Measurements from ENCODE around the gene PRKCE.

Gene PRKCE

DNA sequence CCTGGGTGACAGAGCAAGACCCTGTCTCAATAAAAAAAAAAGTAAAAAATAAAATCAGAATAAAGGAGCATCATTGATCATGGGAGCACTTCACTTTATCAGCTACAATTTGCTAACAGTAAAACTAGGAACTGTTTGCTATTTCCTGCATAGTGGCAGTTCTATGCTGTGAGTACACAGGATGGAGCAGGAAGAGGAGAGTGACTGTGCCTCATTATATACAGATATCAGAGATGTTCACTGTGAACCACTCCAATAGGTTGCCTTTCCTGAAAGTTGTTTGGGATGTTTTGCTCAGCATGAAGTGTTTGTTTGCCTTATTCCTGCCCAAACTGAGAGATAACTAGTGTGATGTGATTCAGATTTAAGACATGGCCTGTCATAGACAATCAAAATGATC, 494.4 kb downstream of the PRKCE start:
- Histone ChIP-seq H3K9me3 (ENCODE audit: low read length) (no peaks in the 10 kb centered on the region), H3K9ac (ENCODE audit: low read length) (no peak overlapping the region), H3K36me3 (ENCODE audit: insufficient read depth, low read length) (peaks cover 4% of the 10 kb centered on the region), H3K4me3 (ENCODE audit: low read depth in 1 of 2, low read length in 2 of 2) (no peak overlapping the region), H3K4me1 (ENCODE audit: insufficient read depth, low read length) (no peaks in the 10 kb centered on the region), H3K27me3 (ENCODE audit: control insufficient read depth in 1 of 2, insufficient read depth in 2 of 2, low read length in 2 of 2) (no peaks in the 10 kb centered on the region), H3K27ac (ENCODE audit: low read depth, low read length) (no peak overlapping the region)

DNA sequence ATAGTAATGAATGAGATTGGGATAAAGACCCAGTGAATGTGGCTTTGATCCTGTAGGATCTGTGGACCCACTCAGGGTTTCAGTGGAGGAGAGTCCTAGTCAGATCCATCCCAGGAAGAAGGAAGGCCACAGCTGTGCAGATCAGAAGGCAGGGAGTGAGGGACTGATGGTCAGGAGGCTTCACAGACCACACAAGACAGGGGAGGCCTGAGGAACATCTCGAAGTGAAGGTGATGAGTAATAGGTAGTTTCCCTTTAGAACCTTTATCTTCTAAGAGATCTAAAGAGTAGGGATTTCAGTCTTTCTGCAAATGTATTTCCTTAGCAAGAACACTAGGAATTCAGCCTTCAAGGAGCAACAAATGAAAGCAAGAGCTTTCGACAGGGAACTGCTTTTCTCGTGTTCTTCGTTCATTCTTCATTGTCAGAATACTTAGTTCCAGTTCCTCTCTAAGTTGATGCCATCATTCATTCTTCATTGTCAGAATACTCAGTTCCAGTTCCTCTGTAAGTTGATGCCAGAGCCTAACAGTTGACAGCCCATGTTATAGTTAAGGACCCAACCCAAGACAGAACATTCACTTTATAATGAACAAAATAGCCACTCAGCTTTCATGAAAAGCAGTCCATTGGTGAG, 495.5 kb downstream of the PRKCE start:
- Histone ChIP-seq H3K4me3 (ENCODE audit: low read depth in 1 of 2, low read length in 2 of 2) (no peak overlapping the region), H3K9me3 (ENCODE audit: low read length) (no peaks in the 10 kb centered on the region), H3K36me3 (ENCODE audit: insufficient read depth, low read length) (peaks cover 8% of the 10 kb centered on the region), H3K9ac (ENCODE audit: low read length) (no peak overlapping the region), H3K27ac (ENCODE audit: low read depth, low read length) (no peak overlapping the region), H3K4me1 (ENCODE audit: insufficient read depth, low read length) (no peaks in the 10 kb centered on the region), H3K27me3 (ENCODE audit: control insufficient read depth in 1 of 2, insufficient read depth in 2 of 2, low read length in 2 of 2) (no peaks in the 10 kb centered on the region)

DNA sequence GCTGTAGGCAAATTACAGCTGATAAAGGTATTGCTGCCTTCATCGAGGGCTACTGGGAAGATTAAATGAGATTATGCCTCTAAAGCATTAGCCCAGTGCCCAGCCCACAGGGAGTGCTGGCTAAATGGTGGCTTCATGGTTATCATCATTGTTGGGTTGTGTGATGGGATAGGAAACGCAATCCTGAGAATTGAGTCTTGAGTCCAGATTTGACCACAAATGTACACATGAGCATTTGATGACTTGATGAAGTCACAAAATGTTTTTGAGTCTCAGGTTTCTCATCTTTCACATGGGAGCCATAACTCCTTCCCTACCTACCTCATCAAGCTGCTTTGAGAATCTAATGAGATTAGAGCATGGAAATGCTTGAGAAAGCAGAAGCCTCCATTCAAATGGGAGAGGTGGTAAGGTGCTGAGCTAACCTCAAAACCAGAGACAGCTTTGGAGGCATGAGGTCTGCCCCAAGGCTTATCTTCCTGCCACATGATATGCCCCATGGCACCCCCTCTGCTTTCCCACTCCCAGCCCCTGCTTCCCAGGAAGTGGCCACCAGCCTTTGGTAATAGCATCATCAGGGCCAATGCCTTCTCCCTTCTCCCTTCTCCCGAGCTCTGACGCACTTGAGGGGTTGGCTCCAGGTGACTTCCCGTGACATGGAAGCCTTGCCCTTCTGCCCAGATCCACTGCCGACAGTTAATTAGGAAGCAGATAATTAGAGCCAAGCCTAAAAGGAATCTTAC, 496.3 kb downstream of the PRKCE start:
- no peaks in the 10 kb centered on the region for H3K4me1 ChIP-seq (ENCODE audit: insufficient read depth, low read length)
- no peaks in the 10 kb centered on the region for H3K9me3 ChIP-seq (ENCODE audit: low read length)
- no peak overlapping the region for H3K4me3 ChIP-seq (ENCODE audit: low read depth in 1 of 2, low read length in 2 of 2)
- no peak overlapping the region for H3K27ac ChIP-seq (ENCODE audit: low read depth, low read length)
- H3K36me3 ChIP-seq (ENCODE audit: insufficient read depth, low read length): peaks cover 8% of the 10 kb centered on the region
- H3K9ac ChIP-seq (ENCODE audit: low read length): no peak overlapping the region
- H3K27me3 ChIP-seq (ENCODE audit: control insufficient read depth in 1 of 2, insufficient read depth in 2 of 2, low read length in 2 of 2): no peaks in the 10 kb centered on the region

DNA sequence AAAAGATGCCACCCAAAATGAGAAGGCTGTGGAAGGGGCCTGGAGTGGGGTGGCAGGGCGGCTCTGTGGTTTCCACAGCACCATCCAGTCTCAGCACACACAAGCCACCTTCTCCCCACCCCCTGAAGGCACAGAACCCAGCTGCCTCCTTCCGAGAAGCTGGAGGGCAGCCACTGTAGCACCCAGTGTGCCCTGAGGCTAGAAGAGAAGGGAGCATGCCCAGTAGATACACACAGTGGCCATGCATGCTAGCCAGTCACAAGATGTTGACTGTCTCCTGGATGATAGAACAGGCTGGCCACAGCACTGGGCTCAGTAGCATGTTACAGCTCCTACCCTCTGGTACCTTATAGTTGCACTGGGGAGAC, 496.9 kb downstream of the PRKCE start:
- Histone ChIP-seq H3K9me3 (ENCODE audit: low read length) (no peaks in the 10 kb centered on the region), H3K27ac (ENCODE audit: low read depth, low read length) (no peak overlapping the region), H3K4me1 (ENCODE audit: insufficient read depth, low read length) (no peaks in the 10 kb centered on the region), H3K4me3 (ENCODE audit: low read depth in 1 of 2, low read length in 2 of 2) (no peak overlapping the region), H3K9ac (ENCODE audit: low read length) (no peak overlapping the region), H3K27me3 (ENCODE audit: control insufficient read depth in 1 of 2, insufficient read depth in 2 of 2, low read length in 2 of 2) (no peaks in the 10 kb centered on the region), H3K36me3 (ENCODE audit: insufficient read depth, low read length) (peaks cover 8% of the 10 kb centered on the region)

DNA sequence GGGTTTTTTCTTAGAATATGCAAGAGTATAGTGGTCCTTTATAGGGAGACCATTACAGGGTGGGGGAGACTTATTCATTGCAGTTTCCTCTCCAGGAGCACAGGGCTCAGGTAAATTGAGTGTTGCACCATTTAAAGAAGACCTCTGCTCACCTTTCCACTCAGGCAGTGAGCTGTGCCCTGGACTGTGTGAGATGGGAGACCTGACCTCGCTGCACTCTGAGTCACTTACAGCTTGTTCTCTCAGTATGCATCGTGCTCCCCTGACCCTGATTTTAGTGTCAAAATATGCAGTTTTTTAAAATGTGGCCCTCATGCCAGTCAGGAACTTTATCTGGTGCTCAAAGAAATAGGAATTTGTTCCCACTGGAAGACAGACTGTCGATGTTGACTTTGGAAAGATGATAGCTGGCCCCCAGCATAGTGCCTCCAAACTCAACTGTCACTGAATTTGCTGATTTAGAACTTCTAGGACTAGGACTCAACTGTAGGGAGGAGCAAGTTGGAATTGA, 499.0 kb downstream of the PRKCE start:
- Histone ChIP-seq H3K36me3 (ENCODE audit: insufficient read depth, low read length) (peaks cover 8% of the 10 kb centered on the region), H3K27me3 (ENCODE audit: control insufficient read depth in 1 of 2, insufficient read depth in 2 of 2, low read length in 2 of 2) (no peaks in the 10 kb centered on the region), H3K27ac (ENCODE audit: low read depth, low read length) (no peak overlapping the region), H3K9ac (ENCODE audit: low read length) (no peak overlapping the region), H3K9me3 (ENCODE audit: low read length) (no peaks in the 10 kb centered on the region), H3K4me1 (ENCODE audit: insufficient read depth, low read length) (no peaks in the 10 kb centered on the region), H3K4me3 (ENCODE audit: low read depth in 1 of 2, low read length in 2 of 2) (no peak overlapping the region)

DNA sequence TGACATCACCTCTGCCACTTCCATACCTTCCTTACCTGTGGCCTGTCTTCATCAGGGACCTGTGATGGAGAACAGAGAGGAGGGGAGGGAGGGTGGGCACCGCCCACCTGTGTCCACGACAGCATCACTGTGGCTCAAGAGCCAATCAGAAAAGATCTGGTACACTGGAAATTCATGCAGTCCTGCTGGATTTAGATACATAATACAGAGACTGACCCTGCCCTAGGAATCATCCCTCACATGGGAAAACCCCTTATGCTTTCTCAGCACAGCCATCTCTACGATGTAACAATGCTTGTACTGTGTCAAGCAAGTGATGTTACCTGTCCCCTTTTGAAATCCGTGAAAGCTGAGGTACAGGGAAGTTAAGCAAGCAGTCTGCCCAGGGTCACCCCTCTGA, 500.1 kb downstream of the PRKCE start:
- no peak overlapping the region for H3K4me3 ChIP-seq (ENCODE audit: low read depth in 1 of 2, low read length in 2 of 2)
- H3K9me3 ChIP-seq (ENCODE audit: low read length): no peaks in the 10 kb centered on the region
- no peak overlapping the region for H3K9ac ChIP-seq (ENCODE audit: low read length)
- H3K27me3 ChIP-seq (ENCODE audit: control insufficient read depth in 1 of 2, insufficient read depth in 2 of 2, low read length in 2 of 2): no peaks in the 10 kb centered on the region
- no peaks in the 10 kb centered on the region for H3K4me1 ChIP-seq (ENCODE audit: insufficient read depth, low read length)
- peaks cover 8% of the 10 kb centered on the region for H3K36me3 ChIP-seq (ENCODE audit: insufficient read depth, low read length)
- H3K27ac ChIP-seq (ENCODE audit: low read depth, low read length): no peak overlapping the region

DNA sequence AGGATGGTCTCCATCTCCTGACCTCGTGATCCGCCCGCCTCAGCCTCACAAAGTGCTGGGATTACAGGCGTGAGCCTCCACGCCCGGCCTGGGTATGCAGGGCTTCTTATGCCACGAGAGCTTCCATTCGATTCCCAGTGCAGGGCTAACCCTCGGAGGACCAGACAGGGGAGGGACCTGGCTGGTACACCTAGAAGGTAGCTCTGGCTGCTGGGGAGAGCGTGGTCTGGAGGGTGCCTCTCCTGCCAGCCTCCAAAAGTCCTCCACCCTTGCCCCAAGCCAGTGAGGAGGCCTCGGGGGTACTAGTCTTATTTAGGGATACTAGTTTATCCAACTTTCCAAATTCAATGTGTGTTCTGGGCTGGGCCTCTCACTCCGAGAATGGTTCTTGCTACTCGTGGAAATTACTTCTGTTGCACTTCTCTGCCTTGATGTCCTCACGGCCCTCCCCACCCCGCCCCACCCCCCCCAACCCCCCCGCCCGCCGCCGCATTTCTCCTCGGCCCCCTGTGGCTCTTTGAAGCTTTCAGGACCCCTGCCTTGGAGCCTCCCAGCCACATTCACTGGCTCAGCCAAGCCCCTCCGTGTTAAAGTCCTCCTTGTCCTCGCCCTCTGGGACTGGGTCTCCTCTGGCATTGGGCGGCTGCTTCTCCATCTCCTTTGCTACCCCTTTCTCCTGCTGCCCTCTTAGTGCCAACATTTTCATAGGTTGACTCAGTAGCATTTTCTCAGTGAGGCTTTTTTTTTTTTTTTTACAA, 502.7 kb downstream of the PRKCE start:
- Histone ChIP-seq H3K27ac (ENCODE audit: low read depth, low read length) (no peak overlapping the region), H3K9ac (ENCODE audit: low read length) (no peak overlapping the region), H3K4me3 (ENCODE audit: low read depth in 1 of 2, low read length in 2 of 2) (no peak overlapping the region), H3K27me3 (ENCODE audit: control insufficient read depth in 1 of 2, insufficient read depth in 2 of 2, low read length in 2 of 2) (no peaks in the 10 kb centered on the region), H3K36me3 (ENCODE audit: insufficient read depth, low read length) (peaks cover 4% of the 10 kb centered on the region), H3K4me1 (ENCODE audit: insufficient read depth, low read length) (peaks cover 12% of the 10 kb centered on the region), H3K9me3 (ENCODE audit: low read length) (no peaks in the 10 kb centered on the region)

DNA sequence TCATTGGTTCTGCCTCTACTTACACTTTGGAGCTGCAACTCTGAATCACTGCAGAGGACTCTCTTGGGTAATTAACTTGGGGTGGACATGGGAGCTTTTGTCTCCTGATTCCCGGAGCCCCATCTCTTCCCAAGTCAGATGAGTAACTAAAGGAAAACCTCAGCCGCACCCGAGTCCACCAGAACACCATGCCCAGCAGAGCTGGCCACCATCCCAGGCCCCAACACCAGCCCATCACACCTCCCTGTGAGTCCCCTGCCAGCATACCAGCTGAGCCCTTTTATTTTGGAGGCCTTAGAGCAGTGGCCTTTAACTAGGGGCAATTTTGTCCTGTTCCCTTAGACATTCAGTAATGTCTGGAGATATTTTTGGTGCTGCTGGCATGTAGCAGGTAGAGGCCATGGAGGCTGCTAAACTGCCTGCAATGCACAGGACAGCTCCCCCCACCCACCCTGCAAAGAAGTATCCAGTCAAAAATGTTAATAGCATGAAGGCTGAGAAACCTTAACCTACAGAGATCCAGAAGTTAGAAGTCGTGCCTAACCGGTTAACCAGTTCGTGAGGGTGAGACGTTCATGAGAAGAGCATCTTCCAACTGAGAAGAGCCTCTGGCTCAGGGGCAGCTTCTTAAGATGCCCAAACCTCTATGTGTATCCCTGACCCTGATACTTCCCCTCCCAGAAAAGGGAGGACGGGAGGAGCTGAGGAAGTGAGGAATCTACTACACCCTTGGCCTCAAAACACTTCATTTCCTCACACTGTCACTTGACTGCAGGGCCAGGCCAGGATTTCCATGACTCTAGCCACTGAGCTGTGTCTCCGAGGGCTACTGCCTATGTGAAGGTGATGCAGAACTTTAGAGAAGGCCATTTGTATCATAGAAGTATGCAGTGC, 505.8 kb downstream of the PRKCE start:
- Histone ChIP-seq H3K4me1 (ENCODE audit: insufficient read depth, low read length) (peaks cover 24% of the 10 kb centered on the region), H3K9ac (ENCODE audit: low read length) (no peak overlapping the region), H3K27ac (ENCODE audit: low read depth, low read length) (no peak overlapping the region), H3K9me3 (ENCODE audit: low read length) (no peaks in the 10 kb centered on the region), H3K4me3 (ENCODE audit: low read depth in 1 of 2, low read length in 2 of 2) (no peak overlapping the region), H3K36me3 (ENCODE audit: insufficient read depth, low read length) (peaks cover 9% of the 10 kb centered on the region), H3K27me3 (ENCODE audit: control insufficient read depth in 1 of 2, insufficient read depth in 2 of 2, low read length in 2 of 2) (no peaks in the 10 kb centered on the region)

DNA sequence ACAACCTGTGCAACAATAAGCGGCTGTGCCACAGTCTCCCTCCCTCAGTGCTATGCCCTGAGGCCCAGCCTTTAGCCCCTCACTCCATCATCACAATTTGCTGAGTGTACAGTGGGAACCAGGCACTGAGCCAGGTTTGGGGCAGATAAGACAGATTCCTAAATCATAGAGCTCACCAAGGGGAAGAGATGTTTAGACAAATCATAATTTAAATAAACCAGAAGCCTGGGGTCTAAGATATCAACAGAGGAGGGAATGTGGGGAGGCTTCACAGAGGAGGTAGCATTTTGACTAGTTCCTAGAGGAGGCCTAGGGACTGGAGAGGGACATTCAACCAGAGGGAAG, 506.5 kb downstream of the PRKCE start:
- Histone ChIP-seq H3K9ac (ENCODE audit: low read length) (no peak overlapping the region), H3K36me3 (ENCODE audit: insufficient read depth, low read length) (peaks cover 9% of the 10 kb centered on the region), H3K4me1 (ENCODE audit: insufficient read depth, low read length) (peaks cover 30% of the 10 kb centered on the region), H3K27me3 (ENCODE audit: control insufficient read depth in 1 of 2, insufficient read depth in 2 of 2, low read length in 2 of 2) (no peaks in the 10 kb centered on the region), H3K27ac (ENCODE audit: low read depth, low read length) (no peak overlapping the region), H3K9me3 (ENCODE audit: low read length) (no peaks in the 10 kb centered on the region), H3K4me3 (ENCODE audit: low read depth in 1 of 2, low read length in 2 of 2) (no peak overlapping the region)

DNA sequence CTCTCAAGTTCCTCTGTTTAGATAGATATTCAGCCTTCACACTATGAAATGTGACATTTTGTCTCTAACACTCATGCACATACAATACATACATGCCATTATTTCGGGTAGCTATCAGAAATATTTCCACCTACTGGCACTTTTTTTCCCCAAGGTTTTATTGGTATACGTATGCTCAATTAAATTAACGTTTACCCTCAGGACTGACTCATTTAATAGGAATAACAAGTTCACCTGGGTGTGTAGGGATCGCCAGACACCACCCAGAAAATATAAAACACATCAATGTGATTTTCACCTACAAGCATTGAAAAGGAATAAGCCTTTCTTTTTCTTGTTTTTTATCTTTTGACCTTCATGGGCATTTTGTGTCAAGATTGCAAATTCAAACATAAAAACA, 507.2 kb downstream of the PRKCE start:
- Histone ChIP-seq H3K27me3 (ENCODE audit: control insufficient read depth in 1 of 2, insufficient read depth in 2 of 2, low read length in 2 of 2) (no peaks in the 10 kb centered on the region), H3K4me1 (ENCODE audit: insufficient read depth, low read length) (peaks cover 34% of the 10 kb centered on the region), H3K36me3 (ENCODE audit: insufficient read depth, low read length) (peaks cover 9% of the 10 kb centered on the region), H3K4me3 (ENCODE audit: low read depth in 1 of 2, low read length in 2 of 2) (no peak overlapping the region), H3K9ac (ENCODE audit: low read length) (no peak overlapping the region), H3K27ac (ENCODE audit: low read depth, low read length) (no peak overlapping the region), H3K9me3 (ENCODE audit: low read length) (no peaks in the 10 kb centered on the region)

DNA sequence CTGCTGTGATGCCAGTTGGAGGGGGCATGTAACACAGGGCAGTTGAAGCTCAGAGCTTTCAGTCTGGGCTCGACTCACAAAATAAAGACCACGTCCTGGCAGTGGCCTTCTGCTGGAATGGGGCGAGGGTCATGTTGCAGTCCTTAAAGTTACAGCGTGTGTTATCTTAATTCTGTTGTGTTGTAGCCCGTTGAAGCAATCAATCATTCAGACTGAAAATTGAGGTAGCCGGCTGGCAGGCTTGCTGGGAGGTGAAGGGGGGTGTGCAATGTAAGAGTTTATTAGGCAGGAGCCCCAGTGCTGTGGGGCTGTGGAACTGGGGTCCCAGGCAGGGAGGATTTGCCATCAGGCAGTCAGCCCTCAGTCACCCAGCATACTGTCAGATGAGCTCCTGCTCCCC, 508.9 kb downstream of the PRKCE start:
- no peak overlapping the region for H3K27ac ChIP-seq (ENCODE audit: low read depth, low read length)
- H3K4me1 ChIP-seq (ENCODE audit: insufficient read depth, low read length): peaks cover 51% of the 10 kb centered on the region

More for the DNA sequence above, 508.9 kb downstream of the PRKCE start:
- Histone ChIP-seq H3K27me3 (ENCODE audit: control insufficient read depth in 1 of 2, insufficient read depth in 2 of 2, low read length in 2 of 2) (no peaks in the 10 kb centered on the region), H3K9me3 (ENCODE audit: low read length) (no peaks in the 10 kb centered on the region), H3K36me3 (ENCODE audit: insufficient read depth, low read length) (peaks cover 9% of the 10 kb centered on the region), H3K9ac (ENCODE audit: low read length) (no peak overlapping the region), H3K4me3 (ENCODE audit: low read depth in 1 of 2, low read length in 2 of 2) (no peak overlapping the region)

All from muscle layer of colon (tissue), 2 donors.